ENCODE measurements around the gene TNRC18.

DNA sequence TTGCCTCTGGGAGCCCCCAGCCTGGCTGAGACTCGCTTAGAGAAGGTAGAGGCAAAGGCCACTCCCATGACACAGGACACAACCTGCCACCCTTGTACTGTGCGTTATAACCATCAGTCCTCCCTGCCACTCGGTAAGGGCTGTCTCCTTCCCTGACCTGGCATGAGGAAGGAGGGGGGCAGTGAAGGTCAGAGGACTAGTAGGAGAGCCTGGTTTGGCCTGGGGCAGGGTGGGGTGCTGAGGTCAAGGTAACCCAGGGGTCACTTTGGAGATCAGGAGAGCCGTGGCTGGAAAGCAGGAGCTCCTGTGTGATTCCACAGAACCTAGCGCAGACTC is 6.9 kb upstream of the TNRC18 start:
- TF ChIP-seq, protein P1, sequence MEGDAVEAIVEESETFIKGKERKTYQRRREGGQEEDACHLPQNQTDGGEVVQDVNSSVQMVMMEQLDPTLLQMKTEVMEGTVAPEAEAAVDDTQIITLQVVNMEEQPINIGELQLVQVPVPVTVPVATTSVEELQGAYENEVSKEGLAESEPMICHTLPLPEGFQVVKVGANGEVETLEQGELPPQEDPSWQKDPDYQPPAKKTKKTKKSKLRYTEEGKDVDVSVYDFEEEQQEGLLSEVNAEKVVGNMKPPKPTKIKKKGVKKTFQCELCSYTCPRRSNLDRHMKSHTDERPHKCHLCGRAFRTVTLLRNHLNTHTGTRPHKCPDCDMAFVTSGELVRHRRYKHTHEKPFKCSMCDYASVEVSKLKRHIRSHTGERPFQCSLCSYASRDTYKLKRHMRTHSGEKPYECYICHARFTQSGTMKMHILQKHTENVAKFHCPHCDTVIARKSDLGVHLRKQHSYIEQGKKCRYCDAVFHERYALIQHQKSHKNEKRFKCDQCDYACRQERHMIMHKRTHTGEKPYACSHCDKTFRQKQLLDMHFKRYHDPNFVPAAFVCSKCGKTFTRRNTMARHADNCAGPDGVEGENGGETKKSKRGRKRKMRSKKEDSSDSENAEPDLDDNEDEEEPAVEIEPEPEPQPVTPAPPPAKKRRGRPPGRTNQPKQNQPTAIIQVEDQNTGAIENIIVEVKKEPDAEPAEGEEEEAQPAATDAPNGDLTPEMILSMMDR (IDR thresholded peaks at IDR 0.05; ENCODE audit: poor library complexity, severe bottlenecking) = no peak
- TF ChIP-seq, protein P2, sequence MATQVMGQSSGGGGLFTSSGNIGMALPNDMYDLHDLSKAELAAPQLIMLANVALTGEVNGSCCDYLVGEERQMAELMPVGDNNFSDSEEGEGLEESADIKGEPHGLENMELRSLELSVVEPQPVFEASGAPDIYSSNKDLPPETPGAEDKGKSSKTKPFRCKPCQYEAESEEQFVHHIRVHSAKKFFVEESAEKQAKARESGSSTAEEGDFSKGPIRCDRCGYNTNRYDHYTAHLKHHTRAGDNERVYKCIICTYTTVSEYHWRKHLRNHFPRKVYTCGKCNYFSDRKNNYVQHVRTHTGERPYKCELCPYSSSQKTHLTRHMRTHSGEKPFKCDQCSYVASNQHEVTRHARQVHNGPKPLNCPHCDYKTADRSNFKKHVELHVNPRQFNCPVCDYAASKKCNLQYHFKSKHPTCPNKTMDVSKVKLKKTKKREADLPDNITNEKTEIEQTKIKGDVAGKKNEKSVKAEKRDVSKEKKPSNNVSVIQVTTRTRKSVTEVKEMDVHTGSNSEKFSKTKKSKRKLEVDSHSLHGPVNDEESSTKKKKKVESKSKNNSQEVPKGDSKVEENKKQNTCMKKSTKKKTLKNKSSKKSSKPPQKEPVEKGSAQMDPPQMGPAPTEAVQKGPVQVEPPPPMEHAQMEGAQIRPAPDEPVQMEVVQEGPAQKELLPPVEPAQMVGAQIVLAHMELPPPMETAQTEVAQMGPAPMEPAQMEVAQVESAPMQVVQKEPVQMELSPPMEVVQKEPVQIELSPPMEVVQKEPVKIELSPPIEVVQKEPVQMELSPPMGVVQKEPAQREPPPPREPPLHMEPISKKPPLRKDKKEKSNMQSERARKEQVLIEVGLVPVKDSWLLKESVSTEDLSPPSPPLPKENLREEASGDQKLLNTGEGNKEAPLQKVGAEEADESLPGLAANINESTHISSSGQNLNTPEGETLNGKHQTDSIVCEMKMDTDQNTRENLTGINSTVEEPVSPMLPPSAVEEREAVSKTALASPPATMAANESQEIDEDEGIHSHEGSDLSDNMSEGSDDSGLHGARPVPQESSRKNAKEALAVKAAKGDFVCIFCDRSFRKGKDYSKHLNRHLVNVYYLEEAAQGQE (IDR thresholded peaks at IDR 0.05; ENCODE audit: borderline replicate concordance) = no peak
- no peak for TF ChIP-seq EZH2 (IDR thresholded peaks at IDR 0.05; ENCODE audit: borderline replicate concordance, insufficient read depth, low read length, poor library complexity, severe bottlenecking)
- TF ChIP-seq EP300 (conservative IDR thresholded peaks at IDR 0.05; ENCODE audit: poor library complexity, severe bottlenecking) = no peak
- TF ChIP-seq SMC3 (conservative IDR thresholded peaks at IDR 0.05; ENCODE audit: poor library complexity) = no peak
- TF ChIP-seq TAF1 (IDR thresholded peaks at IDR 0.05; ENCODE audit: low read depth) = no peak
- TF ChIP-seq POLR2AphosphoS5 (IDR thresholded peaks at IDR 0.05) = no peak
- no peak for TF ChIP-seq MXI1 (conservative IDR thresholded peaks at IDR 0.05; ENCODE audit: poor library complexity, severe bottlenecking)
- no peak for TF ChIP-seq RAD21 (conservative IDR thresholded peaks at IDR 0.05)
